MM.1S (cell line): ENCODE results near the gene LYZL6.
A peak's percentile ranks its signal among the peaks of the same experiment; 100 is the strongest.

Experiments
- DNase-seq: peaks from one replicate; pipeline ENCODE4 v3.0.0-alpha.2; 2015
- H2AFZ ChIP-seq: fragments of 300-600 bp; sonication (generic); 2 replicates; pipeline ENCODE4 v1.6.0; 2016; ENCODE audit warnings: antibody characterized with exemption, low read length
- H3F3A ChIP-seq: fragments of 300-600 bp; sonication (generic); 2 replicates; pipeline ENCODE4 v1.6.1; 2016; ENCODE audit warnings: mild to moderate bottlenecking, antibody characterized with exemption, low read length, moderate library complexity, mixed read lengths; ENCODE audit not compliant: insufficient read depth
- H3K27ac ChIP-seq: fragments of 300-600 bp; sonication (generic); 2 replicates; pipeline ENCODE4 v1.5.1; 2016; ENCODE audit warnings: mild to moderate bottlenecking, low read length
- H3K27me3 ChIP-seq: fragments of 300-600 bp; sonication (generic); replicated peaks from 2 replicates; pipeline ENCODE4 v1.6.0; 2016; ENCODE audit warnings: low read length; ENCODE audit not compliant: insufficient read depth
- H3K36me3 ChIP-seq: fragments of 300-600 bp; sonication (generic); replicated peaks from 2 replicates; pipeline ENCODE4 v1.6.1; 2016; ENCODE audit warnings: mild to moderate bottlenecking, low read length, mixed read lengths; ENCODE audit not compliant: insufficient read depth
- H3K4me1 ChIP-seq: fragments of 300-600 bp; sonication (generic); 2 replicates; pipeline ENCODE4 v1.6.1; 2016; ENCODE audit warnings: low read length, mixed read lengths
- H3K4me2 ChIP-seq: fragments of 300-600 bp; sonication (generic); 2 replicates; pipeline ENCODE4 v1.6.0; 2016; ENCODE audit warnings: low read depth, low read length
- H3K4me3 ChIP-seq: fragments of 300-600 bp; sonication (generic); 2 replicates; pipeline ENCODE4 v1.5.1; 2016; ENCODE audit warnings: low read length, mixed read lengths
- H3K79me2 ChIP-seq: fragments of 300-600 bp; sonication (generic); 2 replicates; pipeline ENCODE4 v1.6.1; 2016; ENCODE audit warnings: mixed run types, low read length, mixed read lengths
- H3K9ac ChIP-seq: fragments of 300-600 bp; sonication (generic); 2 replicates; pipeline ENCODE4 v1.6.1; 2016; ENCODE audit warnings: low read length, mixed read lengths
- H3K9me2 ChIP-seq: fragments of 300-600 bp; sonication (generic); replicated peaks from 2 replicates; pipeline ENCODE4 v1.6.1; 2016; ENCODE audit warnings: mild to moderate bottlenecking, low read length, mixed read lengths; ENCODE audit not compliant: insufficient read depth
- H3K9me3 ChIP-seq: fragments of 300-600 bp; sonication (generic); replicated peaks from 2 replicates; pipeline ENCODE4 v1.6.1; 2016; ENCODE audit warnings: mild to moderate bottlenecking, low read length, mixed read lengths; ENCODE audit not compliant: insufficient read depth
- H4K20me1 ChIP-seq: fragments of 300-600 bp; sonication (generic); 2 replicates; pipeline ENCODE4 v1.6.1; 2016; ENCODE audit warnings: mild to moderate bottlenecking, low read length, moderate library complexity, mixed read lengths; ENCODE audit not compliant: insufficient read depth
- EZH2 ChIP-seq: fragments of 300-600 bp; sonication (generic); optimal IDR thresholded peaks from 2 replicates; pipeline ENCODE3; 2017; ENCODE audit warnings: low read depth, mild to moderate bottlenecking, antibody characterized with exemption, low read length, mixed read lengths
- EZH2phosphoT487 ChIP-seq: fragments of 300-600 bp; sonication (generic); IDR thresholded peaks from 2 replicates; pipeline ENCODE4 v1.6.1; 2018; ENCODE audit warnings: antibody characterized with exemption, low read length
- TF ChIP-seq, protein P1 (sequence below): fragments of 300-600 bp; sonication (generic); IDR thresholded peaks from 2 replicates; pipeline ENCODE4 v1.5.1; 2016; ENCODE audit warnings: antibody characterized with exemption, low read length, mixed read lengths

Gene LYZL6

DNA sequence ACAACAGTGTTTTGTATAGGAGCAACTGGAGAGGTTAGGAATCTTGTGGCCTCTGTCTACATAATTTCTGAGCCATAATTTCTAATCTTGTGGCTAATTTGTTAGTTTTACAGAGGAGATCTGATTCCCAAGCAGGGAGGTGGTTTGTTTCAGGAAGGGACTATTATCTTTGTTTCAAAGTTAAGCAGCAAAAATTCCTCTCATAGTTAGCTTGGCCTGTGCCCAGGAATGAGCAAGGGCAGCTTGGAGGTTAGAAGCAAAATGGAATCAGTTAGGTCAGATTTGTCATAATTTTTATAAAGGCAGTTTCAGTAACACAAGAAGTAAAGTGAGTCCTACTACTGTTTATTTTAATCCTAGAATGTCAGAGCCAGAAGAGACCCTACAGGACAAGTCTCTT lies 10.9 kb downstream of the LYZL6 start:
- no peaks in the 10 kb centered on the region for H3K36me3 ChIP-seq
- H3K79me2 ChIP-seq, result no peaks in the 10 kb centered on the region
- TF ChIP-seq EZH2phosphoT487 (no peak), EZH2 (no peak)
- TF ChIP-seq, protein P1, sequence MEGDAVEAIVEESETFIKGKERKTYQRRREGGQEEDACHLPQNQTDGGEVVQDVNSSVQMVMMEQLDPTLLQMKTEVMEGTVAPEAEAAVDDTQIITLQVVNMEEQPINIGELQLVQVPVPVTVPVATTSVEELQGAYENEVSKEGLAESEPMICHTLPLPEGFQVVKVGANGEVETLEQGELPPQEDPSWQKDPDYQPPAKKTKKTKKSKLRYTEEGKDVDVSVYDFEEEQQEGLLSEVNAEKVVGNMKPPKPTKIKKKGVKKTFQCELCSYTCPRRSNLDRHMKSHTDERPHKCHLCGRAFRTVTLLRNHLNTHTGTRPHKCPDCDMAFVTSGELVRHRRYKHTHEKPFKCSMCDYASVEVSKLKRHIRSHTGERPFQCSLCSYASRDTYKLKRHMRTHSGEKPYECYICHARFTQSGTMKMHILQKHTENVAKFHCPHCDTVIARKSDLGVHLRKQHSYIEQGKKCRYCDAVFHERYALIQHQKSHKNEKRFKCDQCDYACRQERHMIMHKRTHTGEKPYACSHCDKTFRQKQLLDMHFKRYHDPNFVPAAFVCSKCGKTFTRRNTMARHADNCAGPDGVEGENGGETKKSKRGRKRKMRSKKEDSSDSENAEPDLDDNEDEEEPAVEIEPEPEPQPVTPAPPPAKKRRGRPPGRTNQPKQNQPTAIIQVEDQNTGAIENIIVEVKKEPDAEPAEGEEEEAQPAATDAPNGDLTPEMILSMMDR, result no peak
- no peak for DNase-seq
- H3K27me3 ChIP-seq, result no peaks in the 10 kb centered on the region
- H3K9me3 ChIP-seq, result no peaks in the 10 kb centered on the region
- H3K9ac ChIP-seq, result no peak overlapping the region
- H3K4me2 ChIP-seq, result no peak overlapping the region
- no peaks in the 10 kb centered on the region for H3K9me2 ChIP-seq
- no peaks in the 10 kb centered on the region for H3F3A ChIP-seq
- peaks cover 5% of the 10 kb centered on the region; the same call in 1 of the 2 replicates for H3K4me1 ChIP-seq
- no peak overlapping the region for H3K4me3 ChIP-seq
- no peak overlapping the region for H2AFZ ChIP-seq
- no peaks in the 10 kb centered on the region for H4K20me1 ChIP-seq
- no peak overlapping the region for H3K27ac ChIP-seq

GRCh38 chr17:35931794-35932425 lies 11.6 kb downstream of the LYZL6 start:
- no peak overlapping the region for H2AFZ ChIP-seq
- no peaks in the 10 kb centered on the region for H3K9me3 ChIP-seq
- no peaks in the 10 kb centered on the region for H3K36me3 ChIP-seq
- no peaks in the 10 kb centered on the region for H3K27me3 ChIP-seq
- H3K9ac ChIP-seq, result no peak overlapping the region
- H3K9me2 ChIP-seq, result no peaks in the 10 kb centered on the region
- DNase-seq, result no peak
- H4K20me1 ChIP-seq, result no peaks in the 10 kb centered on the region
- H3F3A ChIP-seq, result no peaks in the 10 kb centered on the region
- H3K79me2 ChIP-seq, result no peaks in the 10 kb centered on the region
- H3K4me2 ChIP-seq, result no peak overlapping the region
- no peak for TF ChIP-seq EZH2phosphoT487
- TF ChIP-seq, protein P1, result no peak
- TF ChIP-seq EZH2, result no peak
- no peak overlapping the region for H3K27ac ChIP-seq
- H3K4me1 ChIP-seq, result peaks cover 5% of the 10 kb centered on the region; the same call in 1 of the 2 replicates
- H3K4me3 ChIP-seq, result no peak overlapping the region

GRCh38 chr17:35930211-35931065 lies 13.1 kb downstream of the LYZL6 start, which contains the start of gene RDM1:
Gene RDM1, minus strand, starts transcription at chr17:35930773. Its CDS starts 46 bp downstream, at chr17:35930727.
- Histone ChIP-seq H3K9me2 (no peaks in the 10 kb centered on the region), H3K9me3 (no peaks in the 10 kb centered on the region), H3K36me3 (no peaks in the 10 kb centered on the region), H3K27me3 (no peaks in the 10 kb centered on the region), H3K9ac (peak within 1 kb of the TSS; percentile 25; the same call in 1 of the 2 replicates), H3K4me3 (peak within 1 kb of the TSS; percentile 61), H3F3A (no peaks in the 10 kb centered on the region), H3K4me2 (peak within 1 kb of the TSS; percentile 90), H2AFZ (peak within 1 kb of the TSS; percentile 79), H4K20me1 (no peaks in the 10 kb centered on the region), H3K27ac (no peak within 1 kb of the TSS), H3K79me2 (no peaks in the 10 kb centered on the region), H3K4me1 (peaks cover 5% of the 10 kb centered on the region; the same call in 1 of the 2 replicates)
- peak; percentile 86 for DNase-seq
- TF ChIP-seq, protein P1, result no peak
- no peak for TF ChIP-seq EZH2phosphoT487
- no peak for TF ChIP-seq EZH2
